ENCODE results near the gene KCNJ15. TPM values are rescaled to one million over a fixed set of nuclear protein-coding genes. Genes with fewer than 3 reads are reported as not detected.

The KCNJ15 gene
- polyA plus RNA-seq, 2 of the 4 experiments (the other 2 are of a cell fraction), result 0.19 to 0.30 TPM

- no peak overlapping the region for H3K4me3 ChIP-seq
- ChIA-PET CTCF (no interaction called here), POLR2A (no interaction called here)
- no peaks in the 10 kb centered on the region for H3K9me3 ChIP-seq
- FAIRE-seq, result no peak
- 80% methylated on average over 3 of the region's 3 CpGs for WGBS (ENCODE audit: missing lambda C conversion rate)
- no peak for DNase-seq (ENCODE audit: low read depth in 1 of 2, low spot score in 1 of 2)
- no peak overlapping the region for H3K4me2 ChIP-seq
- peaks cover 39% of the 10 kb centered on the region for H3K4me1 ChIP-seq
- peak overlapping the region in 1 of 2 experiments; percentile 67; a peak in 3 of 6 replicates for H3K27ac ChIP-seq
- TF ChIP-seq CBX2 (IDR thresholded peaks at IDR 0.05; ENCODE audit: borderline replicate concordance, low read depth) (no peak), CBX8 (IDR thresholded peaks at IDR 0.05) (no peak), ZFP36 (IDR thresholded peaks at IDR 0.05; ENCODE audit: borderline replicate concordance, partially characterized antibody) (no peak)
- ATAC-seq, result no peak
Observed at GRCh38 chr21:38297871-38298270, 41.1 kb downstream of the KCNJ15 start.

GRCh38 chr21:38298832-38299231 lies 42.0 kb downstream of the KCNJ15 start:
- POLR2A ChIA-PET, result no interaction called here
- TF ChIP-seq RAD21 (conservative IDR thresholded peaks at IDR 0.05 in 1 of 2, IDR thresholded peaks at IDR 0.05 in 1 of 2) (no peak), CEBPB (IDR thresholded peaks at IDR 0.05) (no peak), MAFK (IDR thresholded peaks at IDR 0.05; ENCODE audit: partially characterized antibody) (peak; percentile 93)
- whole genome bisulfite sequencing (ENCODE audit: missing lambda C conversion rate), result 72% methylated on average over 3 of the region's 3 CpGs
- no peak for DNase-seq (ENCODE audit: low read depth in 1 of 2, low spot score in 1 of 2)
- CTCF ChIA-PET, result no interaction called here
- Histone ChIP-seq H3K4me3 (no peak overlapping the region), H3K4me1 (peaks cover 39% of the 10 kb centered on the region), H3K4me2 (no peak overlapping the region), H3K27ac (peak overlapping the region in 1 of 2 experiments; percentile 20; a peak in 2 of 6 replicates), H3K9me3 (no peaks in the 10 kb centered on the region)
- ATAC-seq, result no peak
- no peak for FAIRE-seq

DNA sequence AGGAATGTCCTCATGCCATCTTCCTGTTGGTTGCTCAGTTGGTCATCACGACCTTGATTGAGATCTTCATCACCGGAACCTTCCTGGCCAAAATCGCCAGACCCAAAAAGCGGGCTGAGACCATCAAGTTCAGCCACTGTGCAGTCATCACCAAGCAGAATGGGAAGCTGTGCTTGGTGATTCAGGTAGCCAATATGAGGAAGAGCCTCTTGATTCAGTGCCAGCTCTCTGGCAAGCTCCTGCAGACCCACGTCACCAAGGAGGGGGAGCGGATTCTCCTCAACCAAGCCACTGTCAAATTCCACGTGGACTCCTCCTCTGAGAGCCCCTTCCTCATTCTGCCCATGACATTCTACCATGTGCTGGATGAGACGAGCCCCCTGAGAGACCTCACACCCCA lies 42.9 kb downstream of the KCNJ15 start:
- ChIA-PET CTCF (interaction anchor here (1.1 to 1.7 kb wide), 2 partner anchors 14 to 56 kb away, joined by 3 read pairs; no protein-coding TSS in a partner anchor), POLR2A (no interaction called here)
- H3K4me2 ChIP-seq, result no peak overlapping the region
- FAIRE-seq (no peak), ATAC-seq (no peak), DNase-seq (ENCODE audit: low read depth in 1 of 2, low spot score in 1 of 2) (no peak)
- no peak overlapping the region for H3K4me3 ChIP-seq
- TF ChIP-seq HMGXB4 (CRISPR knock-in tag; IDR thresholded peaks at IDR 0.05; ENCODE audit: borderline replicate concordance), result no peak
- no peak for TF ChIP-seq ZSCAN20 (CRISPR knock-in tag; IDR thresholded peaks at IDR 0.05)
- no peak for TF ChIP-seq E2F6 (IDR thresholded peaks at IDR 0.05; ENCODE audit: borderline replicate concordance, low read depth)
- TF ChIP-seq, protein P1, sequence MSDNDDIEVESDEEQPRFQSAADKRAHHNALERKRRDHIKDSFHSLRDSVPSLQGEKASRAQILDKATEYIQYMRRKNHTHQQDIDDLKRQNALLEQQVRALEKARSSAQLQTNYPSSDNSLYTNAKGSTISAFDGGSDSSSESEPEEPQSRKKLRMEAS (IDR thresholded peaks at IDR 0.05), result no peak
- TF ChIP-seq TFCP2L1 (CRISPR knock-in tag; IDR thresholded peaks at IDR 0.05), result no peak
- TF ChIP-seq BHLHE40 (IDR thresholded peaks at IDR 0.05; ENCODE audit: low read depth, low read length), result no peak
- TF ChIP-seq FOSL2 (IDR thresholded peaks at IDR 0.05), result no peak
- TF ChIP-seq FOSL2 (CRISPR knock-in tag; IDR thresholded peaks at IDR 0.05), result no peak
- no peak for TF ChIP-seq CHD2 (IDR thresholded peaks at IDR 0.05; ENCODE audit: low read length, partially characterized antibody)
- no peak for TF ChIP-seq KDM1A (IDR thresholded peaks at IDR 0.05; ENCODE audit: low read depth)
- TF ChIP-seq EHMT2 (IDR thresholded peaks at IDR 0.05; ENCODE audit: low read depth), result no peak
- TF ChIP-seq EP300 (IDR thresholded peaks at IDR 0.05), result no peak
- no peak for TF ChIP-seq CBX2 (IDR thresholded peaks at IDR 0.05; ENCODE audit: borderline replicate concordance, low read depth)
- no peak for TF ChIP-seq JUNB (IDR thresholded peaks at IDR 0.05)
- TF ChIP-seq GATA3 (IDR thresholded peaks at IDR 0.05; ENCODE audit: borderline replicate concordance), result no peak
- no peak for TF ChIP-seq HOXB5 (CRISPR knock-in tag; IDR thresholded peaks at IDR 0.05)
- TF ChIP-seq TP53 (CRISPR knock-in tag; IDR thresholded peaks at IDR 0.05), result no peak
- peaks cover 34% of the 10 kb centered on the region for H3K4me1 ChIP-seq
- H3K9me3 ChIP-seq, result no peaks in the 10 kb centered on the region
- WGBS (ENCODE audit: missing lambda C conversion rate), result 78% methylated on average over 5 of the region's 8 CpGs
- peak overlapping the region; percentile 20 to 85; a peak in 4 of 6 replicates for H3K27ac ChIP-seq
